GM12873 (cell line): ENCODE measurements around the gene IKBKE.

Experiments
- CTCF ChIP-seq: IDR thresholded peaks from 2 replicates; pipeline ENCODE4 v1.5.1; 2012; ENCODE audit warnings: low read depth, mild to moderate bottlenecking, moderate library complexity, low read length, control low read depth; ENCODE audit not compliant: insufficient read depth; ENCODE audit errors: missing control alignments

IKBKE gene

GRCh38 chr1:206469933-206470691, at the start of gene IKBKE:
IKBKE (plus strand) TSS chr1:206470476; CDS start chr1:206473228, 2,752 bp downstream.
- peak; percentile 43 for TF ChIP-seq CTCF

GRCh38 chr1:206421616-206422340, 48.5 kb upstream of the IKBKE start:
- TF ChIP-seq CTCF, result no peak

GRCh38 chr1:206422525-206422924, 47.8 kb upstream of the IKBKE start:
- no peak for TF ChIP-seq CTCF

GRCh38 chr1:206427291-206427690, 43.0 kb upstream of the IKBKE start:
- TF ChIP-seq CTCF, result no peak

- TF ChIP-seq CTCF, result no peak
Observed at GRCh38 chr1:206429421-206429820, 40.9 kb upstream of the IKBKE start.

GRCh38 chr1:206430031-206430983, 40.0 kb upstream of the IKBKE start:
- no peak for TF ChIP-seq CTCF
